ENCODE data around the gene BCL2.

DNA sequence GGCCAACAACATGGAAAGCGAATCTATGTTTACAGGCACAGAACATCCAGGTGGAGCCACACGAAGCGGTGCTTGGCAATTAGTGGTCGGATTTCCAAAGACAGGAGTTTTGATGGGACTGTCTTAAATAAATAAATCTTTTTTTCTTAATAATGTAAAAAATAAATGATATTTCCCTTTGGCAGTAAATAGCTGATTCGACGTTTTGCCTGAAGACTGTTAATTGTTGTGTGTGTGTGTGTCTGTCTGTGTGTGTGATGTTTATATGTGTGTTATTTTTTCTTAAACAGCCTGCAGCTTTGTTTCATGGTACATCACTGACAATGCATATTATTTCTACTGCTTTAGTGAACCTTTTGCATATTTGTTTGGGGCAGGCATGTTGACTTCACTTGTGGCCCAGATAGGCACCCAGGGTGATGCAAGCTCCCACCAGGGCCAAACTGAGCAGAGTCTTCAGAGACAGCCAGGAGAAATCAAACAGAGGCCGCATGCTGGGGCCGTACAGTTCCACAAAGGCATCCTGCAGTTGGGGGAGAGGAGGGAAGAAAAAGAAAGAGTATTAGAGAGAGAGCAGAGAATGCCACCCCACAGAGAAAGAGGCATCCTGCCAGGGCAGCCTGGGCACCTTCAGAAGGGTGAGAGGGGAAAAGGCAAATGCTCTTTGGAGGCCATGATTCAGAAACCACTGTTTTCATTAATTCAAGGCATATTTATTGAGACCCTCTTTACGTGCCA, 191.2 kb downstream of the BCL2 start:
- TF ChIP-seq, protein P1, sequence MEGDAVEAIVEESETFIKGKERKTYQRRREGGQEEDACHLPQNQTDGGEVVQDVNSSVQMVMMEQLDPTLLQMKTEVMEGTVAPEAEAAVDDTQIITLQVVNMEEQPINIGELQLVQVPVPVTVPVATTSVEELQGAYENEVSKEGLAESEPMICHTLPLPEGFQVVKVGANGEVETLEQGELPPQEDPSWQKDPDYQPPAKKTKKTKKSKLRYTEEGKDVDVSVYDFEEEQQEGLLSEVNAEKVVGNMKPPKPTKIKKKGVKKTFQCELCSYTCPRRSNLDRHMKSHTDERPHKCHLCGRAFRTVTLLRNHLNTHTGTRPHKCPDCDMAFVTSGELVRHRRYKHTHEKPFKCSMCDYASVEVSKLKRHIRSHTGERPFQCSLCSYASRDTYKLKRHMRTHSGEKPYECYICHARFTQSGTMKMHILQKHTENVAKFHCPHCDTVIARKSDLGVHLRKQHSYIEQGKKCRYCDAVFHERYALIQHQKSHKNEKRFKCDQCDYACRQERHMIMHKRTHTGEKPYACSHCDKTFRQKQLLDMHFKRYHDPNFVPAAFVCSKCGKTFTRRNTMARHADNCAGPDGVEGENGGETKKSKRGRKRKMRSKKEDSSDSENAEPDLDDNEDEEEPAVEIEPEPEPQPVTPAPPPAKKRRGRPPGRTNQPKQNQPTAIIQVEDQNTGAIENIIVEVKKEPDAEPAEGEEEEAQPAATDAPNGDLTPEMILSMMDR (IDR thresholded peaks at IDR 0.05) = no peak
- no peak for TF ChIP-seq ZFX (IDR thresholded peaks at IDR 0.05; ENCODE audit: borderline replicate concordance)
